Thoracic aorta (tissue), 2 donors: ENCODE data around the gene FAM184B. TPM values are rescaled to one million over a fixed set of nuclear protein-coding genes. Genes with fewer than 3 reads are reported as not detected.

Source experiments
- ATAC-seq: fragments of 150-250 bp; one replicate; pipeline ENCODE4 v1.8.0; 2017; ENCODE audit warnings: low read depth; ENCODE audit not compliant: insufficient number of reproducible peaks, low FRiP score
- DNase-seq: peaks from one replicate; pipeline ENCODE4 v3.0.0-alpha.2; 2020; ENCODE audit warnings: low spot score
- H3K27ac ChIP-seq, 2 donors: fragments of 200-600 bp; sonication (generic); 1 replicate in 1 of 2; 2 replicates in 1 of 2; pipeline ENCODE4 v1.5.1; 2016; ENCODE audit warnings: mild to moderate bottlenecking in 2 of 2, moderate library complexity in 2 of 2
- H3K27me3 ChIP-seq: fragments of 200-600 bp; sonication (generic); replicated peaks from 2 replicates; pipeline ENCODE4 v1.6.0; 2016; ENCODE audit warnings: mild to moderate bottlenecking; ENCODE audit not compliant: insufficient read depth
- H3K36me3 ChIP-seq: fragments of 200-600 bp; sonication (generic); one replicate; pipeline ENCODE4 v1.5.1; 2016
- H3K4me1 ChIP-seq, 2 donors: fragments of 200-600 bp; sonication (generic); 1 replicate in 1 of 2; 2 replicates in 1 of 2; pipeline versions ENCODE4 v1.5.1 to v1.6.0; 2016; ENCODE audit warnings: low read depth in 2 of 2, mild to moderate bottlenecking in 1 of 2; ENCODE audit not compliant: control insufficient read depth in 1 of 2
- H3K4me3 ChIP-seq: fragments of 200-600 bp; sonication (generic); 2 replicates; pipeline ENCODE4 v1.5.1; 2016; ENCODE audit warnings: mild to moderate bottlenecking
- H3K9me3 ChIP-seq: fragments of 200-600 bp; sonication (generic); 2 replicates; pipeline ENCODE4 v1.5.1; 2016
- total RNA-seq, 2 donors: library from RNA; depleted of rRNA; stranded (reverse); fragments of >200 nt; gene quantifications; one replicate each; pipeline versions ENCODE4 v1.1.0 to v1.2.3, GENCODE V29; 2016
- TF ChIP-seq, protein P1 (sequence below): fragments of 200-600 bp; sonication (generic); IDR thresholded peaks from one replicate; pipeline ENCODE4 v1.5.1; 2019; ENCODE audit warnings: antibody characterized with exemption

The FAM184B gene
- total RNA-seq, 2 donors from 2014 or later = not detected

DNA sequence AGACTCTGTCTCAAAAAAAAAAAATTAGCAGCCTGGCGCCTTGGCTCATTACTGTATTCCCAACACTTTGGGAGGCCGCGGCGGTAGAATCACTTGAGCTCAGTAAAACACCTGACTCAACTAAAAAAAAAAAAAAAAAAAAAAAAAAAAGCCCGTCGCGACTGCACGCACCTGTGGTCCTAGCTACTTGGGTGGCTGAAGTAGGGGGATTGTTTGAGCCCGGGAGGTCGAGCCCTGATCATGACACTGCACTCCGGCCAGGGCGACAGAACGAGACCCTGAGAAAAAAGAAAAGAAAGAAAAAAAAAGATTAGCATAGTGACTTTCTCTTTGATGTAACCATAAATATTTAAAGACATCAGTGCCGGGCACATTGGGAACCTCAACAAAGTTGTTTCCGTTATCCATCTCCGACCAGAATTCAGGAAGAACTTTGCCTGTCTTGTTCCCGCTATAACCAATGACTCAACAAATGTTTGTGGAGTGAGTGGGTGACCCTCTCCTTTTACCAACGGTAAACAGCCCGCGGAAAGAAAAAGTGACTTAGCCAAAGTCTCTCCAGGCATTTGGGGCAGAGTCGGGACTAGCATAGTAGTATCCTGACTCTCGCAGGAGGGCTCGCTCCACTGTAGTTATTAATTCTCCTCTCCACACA lies 167.5 kb downstream of the FAM184B start:
- TF ChIP-seq, protein P1, sequence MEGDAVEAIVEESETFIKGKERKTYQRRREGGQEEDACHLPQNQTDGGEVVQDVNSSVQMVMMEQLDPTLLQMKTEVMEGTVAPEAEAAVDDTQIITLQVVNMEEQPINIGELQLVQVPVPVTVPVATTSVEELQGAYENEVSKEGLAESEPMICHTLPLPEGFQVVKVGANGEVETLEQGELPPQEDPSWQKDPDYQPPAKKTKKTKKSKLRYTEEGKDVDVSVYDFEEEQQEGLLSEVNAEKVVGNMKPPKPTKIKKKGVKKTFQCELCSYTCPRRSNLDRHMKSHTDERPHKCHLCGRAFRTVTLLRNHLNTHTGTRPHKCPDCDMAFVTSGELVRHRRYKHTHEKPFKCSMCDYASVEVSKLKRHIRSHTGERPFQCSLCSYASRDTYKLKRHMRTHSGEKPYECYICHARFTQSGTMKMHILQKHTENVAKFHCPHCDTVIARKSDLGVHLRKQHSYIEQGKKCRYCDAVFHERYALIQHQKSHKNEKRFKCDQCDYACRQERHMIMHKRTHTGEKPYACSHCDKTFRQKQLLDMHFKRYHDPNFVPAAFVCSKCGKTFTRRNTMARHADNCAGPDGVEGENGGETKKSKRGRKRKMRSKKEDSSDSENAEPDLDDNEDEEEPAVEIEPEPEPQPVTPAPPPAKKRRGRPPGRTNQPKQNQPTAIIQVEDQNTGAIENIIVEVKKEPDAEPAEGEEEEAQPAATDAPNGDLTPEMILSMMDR = no peak
- peak; percentile 85 for ATAC-seq
- peaks cover 21 to 37% of the 10 kb centered on the region in 2 donors for H3K4me1 ChIP-seq
- H3K4me3 ChIP-seq = peak overlapping the region; percentile 90
- no peaks in the 10 kb centered on the region for H3K9me3 ChIP-seq
- DNase-seq = no peak
- no peaks in the 10 kb centered on the region for H3K36me3 ChIP-seq
- peak overlapping the region; percentile 70 to 90 for H3K27ac ChIP-seq
- H3K27me3 ChIP-seq = no peaks in the 10 kb centered on the region

DNA sequence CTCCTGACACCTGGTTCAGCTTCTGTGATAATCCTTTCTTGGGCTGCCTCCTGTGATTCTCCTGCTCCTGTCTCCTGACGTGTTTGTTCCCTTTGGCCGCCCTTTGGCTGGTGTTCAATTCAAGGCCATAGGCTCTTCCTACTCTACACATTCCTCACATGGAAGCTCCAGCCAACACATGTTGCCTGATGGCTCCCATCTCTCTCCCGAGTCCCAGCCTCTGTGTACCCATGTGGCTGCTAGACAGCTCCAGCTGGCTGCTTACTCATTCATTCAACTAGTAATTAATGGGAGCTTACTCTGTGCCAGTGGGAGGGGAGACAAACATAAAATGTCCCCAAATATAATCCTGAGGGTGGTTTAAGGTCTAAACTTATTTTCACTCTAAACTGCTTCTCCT lies 176.2 kb downstream of the FAM184B start:
- Histone ChIP-seq H3K9me3 (no peaks in the 10 kb centered on the region), H3K27ac (no peak overlapping the region), H3K27me3 (no peaks in the 10 kb centered on the region), H3K4me3 (no peak overlapping the region), H3K4me1 (peaks cover 0 to 3% of the 10 kb centered on the region in 2 donors), H3K36me3 (peaks cover 21% of the 10 kb centered on the region)
- no peak for DNase-seq
- TF ChIP-seq, protein P1 = no peak
- no peak for ATAC-seq

DNA sequence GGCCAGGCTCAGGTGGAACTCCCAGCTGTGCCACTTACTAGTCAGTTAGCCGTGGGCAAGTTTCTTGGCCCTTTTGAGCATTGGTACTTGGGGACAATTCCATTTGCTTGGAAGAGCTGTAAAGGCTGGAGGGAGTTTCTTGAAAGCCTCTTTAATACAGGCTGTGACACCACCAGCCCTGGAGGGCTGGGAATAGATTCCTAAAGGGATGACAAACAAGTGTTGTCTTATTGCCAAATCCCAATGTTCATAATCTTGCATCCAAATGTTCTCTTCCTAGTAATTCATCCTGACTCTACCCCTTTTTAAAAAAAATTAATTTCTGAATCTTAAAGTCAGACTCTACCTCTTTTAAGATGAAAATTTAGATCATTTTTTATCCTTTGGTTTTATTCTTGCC lies 181.6 kb downstream of the FAM184B start:
- H3K36me3 ChIP-seq = peaks cover 32% of the 10 kb centered on the region
- no peaks in the 10 kb centered on the region for H3K27me3 ChIP-seq
- no peaks in the 10 kb centered on the region for H3K9me3 ChIP-seq
- peak overlapping the region; percentile 9 to 46 for H3K27ac ChIP-seq
- ATAC-seq = no peak
- no peak overlapping the region for H3K4me3 ChIP-seq
- TF ChIP-seq, protein P1 = no peak
- peaks cover 0 to 10% of the 10 kb centered on the region in 2 donors for H3K4me1 ChIP-seq
- DNase-seq = no peak

DNA sequence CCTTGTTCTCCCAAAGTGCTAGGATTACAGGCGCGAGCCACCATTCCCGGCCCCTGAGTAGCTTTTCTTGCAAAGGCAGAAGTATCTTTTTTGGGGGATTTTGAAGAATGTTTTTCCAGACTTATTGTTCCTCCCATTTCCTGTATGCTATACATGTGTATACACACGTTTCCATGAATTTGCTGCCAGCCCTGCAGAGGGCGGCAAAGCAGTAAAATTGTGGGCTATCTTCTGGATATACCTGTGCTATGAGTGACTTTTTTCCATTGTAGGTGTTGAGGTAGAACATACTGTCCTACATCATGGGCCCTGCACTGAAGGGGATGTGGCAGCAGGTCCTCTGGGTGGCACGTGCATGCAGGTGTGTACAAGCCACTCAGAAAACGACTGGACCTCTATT lies 183.9 kb downstream of the FAM184B start:
- no peaks in the 10 kb centered on the region for H3K27me3 ChIP-seq
- DNase-seq (no peak), ATAC-seq (no peak)
- no peak overlapping the region for H3K27ac ChIP-seq
- H3K4me3 ChIP-seq = no peak overlapping the region
- peaks cover 0 to 10% of the 10 kb centered on the region in 2 donors for H3K4me1 ChIP-seq
- no peaks in the 10 kb centered on the region for H3K9me3 ChIP-seq
- peaks cover 43% of the 10 kb centered on the region for H3K36me3 ChIP-seq
- TF ChIP-seq, protein P1 = no peak

DNA sequence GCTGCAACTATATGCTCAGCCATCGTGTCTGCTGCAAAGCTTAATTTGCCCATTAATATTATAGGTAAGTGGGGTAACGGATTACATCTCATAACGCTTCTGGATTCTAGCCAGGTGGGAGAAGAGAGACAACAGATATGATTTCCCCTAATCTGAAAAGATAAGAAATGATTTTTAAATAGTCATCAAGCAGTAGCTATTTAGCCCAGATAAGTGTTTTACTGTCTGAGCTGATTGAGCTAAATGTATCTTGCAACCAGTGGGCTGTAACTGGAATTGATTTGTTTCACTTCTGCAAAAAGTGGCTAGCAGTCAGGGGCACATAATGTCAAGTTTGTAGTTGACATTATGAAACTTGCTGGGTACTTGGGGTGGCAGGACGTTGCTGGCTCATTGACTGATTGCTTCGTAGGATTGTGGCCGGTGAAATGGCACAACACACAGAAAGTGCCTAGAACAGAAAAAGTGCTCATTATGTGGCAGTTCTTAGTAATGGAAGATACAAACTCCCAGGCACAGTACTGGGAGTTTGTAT lies 185.9 kb downstream of the FAM184B start:
- Histone ChIP-seq H3K9me3 (no peaks in the 10 kb centered on the region), H3K27me3 (no peaks in the 10 kb centered on the region), H3K36me3 (peaks cover 43% of the 10 kb centered on the region), H3K4me1 (peaks cover 0 to 10% of the 10 kb centered on the region in 2 donors), H3K27ac (no peak overlapping the region), H3K4me3 (no peak overlapping the region)
- TF ChIP-seq, protein P1 = no peak
- DNase-seq (no peak), ATAC-seq (no peak)
